ENCODE results near the gene TMEM109.
A peak's percentile ranks its signal among the peaks of the same experiment; 100 is the strongest.

The TMEM109 gene

DNA sequence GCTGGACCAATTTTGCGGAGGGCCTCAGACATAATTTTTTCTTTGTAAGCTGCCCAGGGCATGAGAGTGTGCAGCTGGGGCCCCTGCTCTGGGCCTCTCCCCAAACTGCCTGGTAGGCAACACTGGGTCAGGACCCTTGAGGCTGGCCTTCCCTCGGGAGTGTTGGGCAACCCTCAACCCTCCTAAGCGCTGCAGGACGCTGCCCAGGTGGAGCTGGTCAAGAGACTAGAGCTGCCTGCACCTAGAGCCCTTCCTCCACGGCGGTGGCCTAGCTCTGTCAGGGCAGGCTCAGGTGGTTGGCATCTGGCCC is 9.8 kb downstream of the TMEM109 start:
- Histone ChIP-seq H3K27ac (ENCODE audit: low read length) (no peak overlapping the region), H3K4me1 (ENCODE audit: low read length) (peaks cover 39% of the 10 kb centered on the region), H3K27me3 (ENCODE audit: low read depth, low read length) (no peaks in the 10 kb centered on the region), H3K36me3 (replicated peaks; ENCODE audit: low read depth, low read length) (peaks cover 38% of the 10 kb centered on the region), H3K9ac (ENCODE audit: low read length) (peak overlapping the region; percentile 68), H3K79me2 (ENCODE audit: low read length) (peaks cover 12% of the 10 kb centered on the region), H3K4me3 (ENCODE audit: low read length) (peak overlapping the region; percentile 81), H3K4me2 (ENCODE audit: low read length) (peak overlapping the region; percentile 95), H3K9me3 (ENCODE audit: insufficient read depth, low read length) (no peaks in the 10 kb centered on the region), H2AFZ (ENCODE audit: low read depth, low read length) (no peak overlapping the region), H4K20me1 (ENCODE audit: insufficient read depth, low read length) (peaks cover 14% of the 10 kb centered on the region)
- TF ChIP-seq, protein P1, sequence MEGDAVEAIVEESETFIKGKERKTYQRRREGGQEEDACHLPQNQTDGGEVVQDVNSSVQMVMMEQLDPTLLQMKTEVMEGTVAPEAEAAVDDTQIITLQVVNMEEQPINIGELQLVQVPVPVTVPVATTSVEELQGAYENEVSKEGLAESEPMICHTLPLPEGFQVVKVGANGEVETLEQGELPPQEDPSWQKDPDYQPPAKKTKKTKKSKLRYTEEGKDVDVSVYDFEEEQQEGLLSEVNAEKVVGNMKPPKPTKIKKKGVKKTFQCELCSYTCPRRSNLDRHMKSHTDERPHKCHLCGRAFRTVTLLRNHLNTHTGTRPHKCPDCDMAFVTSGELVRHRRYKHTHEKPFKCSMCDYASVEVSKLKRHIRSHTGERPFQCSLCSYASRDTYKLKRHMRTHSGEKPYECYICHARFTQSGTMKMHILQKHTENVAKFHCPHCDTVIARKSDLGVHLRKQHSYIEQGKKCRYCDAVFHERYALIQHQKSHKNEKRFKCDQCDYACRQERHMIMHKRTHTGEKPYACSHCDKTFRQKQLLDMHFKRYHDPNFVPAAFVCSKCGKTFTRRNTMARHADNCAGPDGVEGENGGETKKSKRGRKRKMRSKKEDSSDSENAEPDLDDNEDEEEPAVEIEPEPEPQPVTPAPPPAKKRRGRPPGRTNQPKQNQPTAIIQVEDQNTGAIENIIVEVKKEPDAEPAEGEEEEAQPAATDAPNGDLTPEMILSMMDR (IDR thresholded peaks at IDR 0.05; ENCODE audit: low read depth, low read length): no peak
- no peak for TF ChIP-seq EZH2phosphoT487 (IDR thresholded peaks at IDR 0.05; ENCODE audit: low read depth)

DNA sequence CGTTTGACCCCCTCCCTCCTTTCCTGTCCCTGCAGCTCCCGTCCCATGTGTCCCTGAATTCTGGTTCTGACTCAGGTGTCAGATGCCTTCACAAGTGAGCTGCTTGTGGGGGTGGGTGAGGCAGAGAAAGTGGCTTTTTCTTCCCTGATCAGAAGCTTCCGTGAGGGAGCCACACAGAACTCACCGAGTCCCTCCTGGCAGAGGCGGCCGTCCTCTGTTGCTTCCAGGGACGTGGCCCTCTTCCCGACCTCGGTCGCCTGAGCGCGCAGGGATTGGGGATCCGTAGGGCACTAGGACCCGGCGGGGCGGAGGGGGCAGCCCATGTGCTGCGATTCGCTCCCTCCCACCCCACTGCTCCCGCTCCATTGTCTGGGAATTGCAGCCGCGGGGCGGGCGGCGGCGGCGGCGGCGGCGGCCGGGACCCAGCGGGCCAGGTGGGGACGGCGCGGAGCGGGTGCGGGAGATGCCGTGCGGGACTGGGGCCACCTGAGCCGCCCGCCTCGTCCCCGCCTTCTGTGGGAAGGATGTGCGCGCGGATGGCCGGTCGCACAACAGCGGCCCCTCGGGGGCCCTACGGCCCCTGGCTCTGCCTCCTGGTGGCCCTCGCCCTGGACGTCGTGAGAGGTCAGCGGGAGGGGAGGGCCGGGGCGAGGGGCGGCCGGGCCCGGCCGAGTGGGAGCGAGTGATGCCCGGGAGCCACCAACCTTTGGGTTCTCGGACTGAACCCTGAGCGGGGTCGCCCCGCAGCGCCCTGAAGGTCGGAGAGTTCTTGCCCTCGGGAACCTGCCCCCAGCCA is 10.3 kb downstream of the TMEM109 start, which contains the start of gene TMEM132A:
Gene TMEM132A, plus strand, starts transcription at position 351 of the 796 bp plus-strand sequence. Its CDS starts 174 bp downstream, at position 525.
- Histone ChIP-seq H4K20me1 (ENCODE audit: insufficient read depth, low read length) (peaks cover 8% of the 10 kb centered on the region), H3K27me3 (ENCODE audit: low read depth, low read length) (no peaks in the 10 kb centered on the region), H3K4me1 (ENCODE audit: low read length) (peaks cover 34% of the 10 kb centered on the region), H3K9me3 (ENCODE audit: insufficient read depth, low read length) (no peaks in the 10 kb centered on the region), H3K9ac (ENCODE audit: low read length) (peak within 1 kb of the TSS; percentile 68), H3K36me3 (replicated peaks; ENCODE audit: low read depth, low read length) (peaks cover 35% of the 10 kb centered on the region), H3K4me3 (ENCODE audit: low read length) (peak within 1 kb of the TSS; percentile 81), H3K27ac (ENCODE audit: low read length) (no peak within 1 kb of the TSS), H3K79me2 (ENCODE audit: low read length) (peaks cover 7% of the 10 kb centered on the region), H3K4me2 (ENCODE audit: low read length) (peak within 1 kb of the TSS; percentile 95), H2AFZ (ENCODE audit: low read depth, low read length) (no peak within 1 kb of the TSS; the same call in 1 of the 2 replicates)
- TF ChIP-seq, protein P1 (IDR thresholded peaks at IDR 0.05; ENCODE audit: low read depth, low read length): no peak
- no peak for TF ChIP-seq EZH2phosphoT487 (IDR thresholded peaks at IDR 0.05; ENCODE audit: low read depth)

DNA sequence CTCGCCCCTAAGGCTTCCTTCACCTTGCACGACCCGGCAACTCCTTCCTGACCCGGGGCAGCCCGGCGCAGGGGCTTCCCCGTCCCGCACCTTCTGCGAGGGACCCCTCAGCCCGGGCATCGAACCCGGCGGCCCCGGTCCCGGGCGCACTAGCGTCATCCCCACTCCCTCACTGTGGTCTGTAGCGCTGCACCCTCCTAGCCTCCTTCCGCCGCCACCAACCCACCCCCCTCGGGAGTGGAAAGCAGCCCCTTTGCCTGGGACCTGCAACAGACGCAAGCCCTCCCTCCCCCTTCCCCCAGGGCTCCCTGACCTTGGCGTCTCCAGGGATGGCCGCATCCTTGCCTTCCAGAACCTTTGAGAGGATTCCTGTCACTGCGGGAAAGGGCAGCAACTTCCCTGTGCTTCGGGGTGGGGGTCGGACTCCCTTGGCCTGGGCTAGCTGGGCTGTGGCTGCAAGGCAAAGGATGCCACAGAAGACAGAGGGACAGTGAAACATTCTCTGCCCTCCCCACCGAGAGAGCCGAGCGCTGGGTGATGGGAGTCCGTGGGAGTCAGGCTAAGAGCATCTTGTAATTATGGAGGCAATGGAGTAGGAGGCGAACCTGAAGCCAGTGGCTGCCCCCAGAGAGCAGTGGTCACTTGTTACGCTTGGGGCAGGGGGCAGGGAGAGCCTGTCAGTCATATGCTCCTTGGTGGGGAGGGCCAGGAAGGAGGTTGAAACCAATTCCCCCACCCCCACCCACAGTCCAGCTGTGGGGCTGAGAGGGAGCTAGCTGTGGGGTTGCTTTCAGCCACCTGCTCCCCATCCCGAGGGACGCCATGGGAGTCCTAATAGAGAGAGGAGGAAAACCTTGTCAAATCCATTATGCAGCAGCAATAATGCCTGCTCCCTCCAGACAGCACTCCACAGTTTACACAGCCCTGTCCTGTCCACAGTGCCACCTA is 11.2 kb downstream of the TMEM109 start:
- Histone ChIP-seq H3K27ac (ENCODE audit: low read length) (no peak overlapping the region), H3K4me2 (ENCODE audit: low read length) (peak overlapping the region; percentile 95), H2AFZ (ENCODE audit: low read depth, low read length) (no peak overlapping the region; the same call in 1 of the 2 replicates), H3K4me1 (ENCODE audit: low read length) (peaks cover 26% of the 10 kb centered on the region), H3K27me3 (ENCODE audit: low read depth, low read length) (no peaks in the 10 kb centered on the region), H3K9ac (ENCODE audit: low read length) (peak overlapping the region; percentile 68), H3K4me3 (ENCODE audit: low read length) (peak overlapping the region; percentile 81), H3K79me2 (ENCODE audit: low read length) (no peaks in the 10 kb centered on the region), H3K9me3 (ENCODE audit: insufficient read depth, low read length) (no peaks in the 10 kb centered on the region), H3K36me3 (replicated peaks; ENCODE audit: low read depth, low read length) (peaks cover 27% of the 10 kb centered on the region), H4K20me1 (ENCODE audit: insufficient read depth, low read length) (no peaks in the 10 kb centered on the region)
- TF ChIP-seq, protein P1 (IDR thresholded peaks at IDR 0.05; ENCODE audit: low read depth, low read length): no peak
- no peak for TF ChIP-seq EZH2phosphoT487 (IDR thresholded peaks at IDR 0.05; ENCODE audit: low read depth)

DNA sequence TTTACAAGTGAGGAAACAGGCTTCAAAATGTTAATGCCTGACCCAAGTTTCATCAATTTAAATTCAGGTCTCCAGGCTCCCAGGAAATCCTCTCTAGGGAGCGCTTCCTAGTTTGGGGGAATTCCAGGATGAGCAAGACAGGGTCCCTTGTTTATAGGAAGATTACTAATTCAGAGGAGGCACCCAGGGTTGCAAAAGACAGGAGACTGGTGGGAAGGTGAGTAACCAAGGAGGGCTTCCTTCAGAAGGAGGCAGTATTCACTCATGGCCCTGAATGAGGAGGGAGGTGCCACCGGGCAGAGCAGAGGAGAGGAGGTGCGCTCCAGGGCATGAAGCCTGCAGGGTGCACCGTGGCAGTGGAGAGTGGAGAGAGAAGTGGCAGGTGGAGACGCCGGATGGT is 11.9 kb downstream of the TMEM109 start:
- Histone ChIP-seq H3K9ac (ENCODE audit: low read length) (0 out of 2 replicates have a peak overlapping the region, but pooled peaks have one; percentile 68), H3K4me1 (ENCODE audit: low read length) (peaks cover 29% of the 10 kb centered on the region), H3K79me2 (ENCODE audit: low read length) (no peaks in the 10 kb centered on the region), H3K36me3 (replicated peaks; ENCODE audit: low read depth, low read length) (peaks cover 25% of the 10 kb centered on the region), H3K9me3 (ENCODE audit: insufficient read depth, low read length) (no peaks in the 10 kb centered on the region), H2AFZ (ENCODE audit: low read depth, low read length) (no peak overlapping the region), H4K20me1 (ENCODE audit: insufficient read depth, low read length) (no peaks in the 10 kb centered on the region), H3K4me2 (ENCODE audit: low read length) (peak overlapping the region; percentile 95), H3K27ac (ENCODE audit: low read length) (no peak overlapping the region), H3K27me3 (ENCODE audit: low read depth, low read length) (no peaks in the 10 kb centered on the region), H3K4me3 (ENCODE audit: low read length) (peak overlapping the region; percentile 81)
- TF ChIP-seq, protein P1 (IDR thresholded peaks at IDR 0.05; ENCODE audit: low read depth, low read length): peak; percentile 23; the same call in 1 of the 2 replicates
- TF ChIP-seq EZH2phosphoT487 (IDR thresholded peaks at IDR 0.05; ENCODE audit: low read depth): no peak

Measured in OCI-LY3 (cell line).